Left kidney (tissue), 2 donors: Measurements from ENCODE around the gene C5. TPM values are rescaled to one million over a fixed set of nuclear protein-coding genes. Genes with fewer than 3 reads are reported as not detected.
"Not testable (repeated sequence)": the region's sequence is repeated elsewhere in the genome, so short reads cannot be mapped to it uniquely, and the experiment has no call there.

ENCODE experiments used
- DNase-seq: peaks from one replicate; pipeline ENCODE4 v3.0.0-alpha.2; 2013
- polyA plus RNA-seq: library from polyadenylated mRNA; unstranded; fragments of 120-200 nt; gene quantifications from one replicate; pipeline ENCODE4 v1.2.1, GENCODE V29; 2013; ENCODE audit not compliant: insufficient read length

The C5 gene
- polyA plus RNA-seq, 1 donor: 19.5 TPM

DNA sequence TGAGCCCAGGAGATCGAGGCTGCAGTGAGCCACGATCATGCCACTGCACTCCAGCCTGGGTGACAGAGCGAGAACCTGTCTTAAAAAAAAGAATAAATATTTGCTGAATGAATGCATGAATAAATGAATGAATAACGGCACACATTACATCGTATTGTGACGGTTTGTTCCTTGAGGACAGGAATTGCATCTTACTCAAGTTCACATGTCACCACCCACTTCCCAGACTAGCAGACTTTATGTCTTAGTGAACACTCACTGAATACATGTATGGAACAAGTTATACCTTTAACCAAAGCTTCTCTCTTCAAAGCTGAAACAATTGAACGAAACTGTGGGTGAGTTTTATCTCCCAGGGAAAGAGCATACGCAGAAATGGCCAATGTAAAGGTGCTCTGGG lies 70.3 kb downstream of the C5 start:
- DNase-seq: no peak

GRCh38 chr9:120978987-120979386 lies 71.1 kb downstream of the C5 start:
- DNase-seq: no peak

GRCh38 chr9:120977321-120977720 lies 72.8 kb downstream of the C5 start:
- DNase-seq: no peak

- no peak for DNase-seq
Measured at GRCh38 chr9:120974921-120975320, 75.2 kb downstream of the C5 start.

DNA sequence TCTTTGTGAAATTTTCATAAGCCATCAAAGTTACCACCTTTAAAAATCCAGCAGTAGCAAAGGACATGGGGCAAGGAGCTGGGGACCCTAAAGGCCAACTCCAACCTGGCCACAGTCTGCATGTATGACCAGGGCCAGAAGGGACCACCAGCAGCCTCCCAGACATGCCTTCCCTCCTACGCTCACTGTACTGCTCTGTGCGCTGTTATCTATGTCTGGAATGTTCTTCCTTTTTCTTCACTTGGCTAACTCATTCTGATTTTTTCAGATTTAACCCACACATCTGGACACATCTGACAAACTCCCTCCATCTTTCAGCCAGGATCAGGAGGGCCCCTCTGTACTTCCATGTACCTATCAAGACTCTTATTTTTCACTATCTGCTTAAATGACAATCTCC lies 75.9 kb downstream of the C5 start:
- no peak for DNase-seq

GRCh38 chr9:120971938-120972337 lies 78.1 kb downstream of the C5 start:
- DNase-seq: no peak

DNA sequence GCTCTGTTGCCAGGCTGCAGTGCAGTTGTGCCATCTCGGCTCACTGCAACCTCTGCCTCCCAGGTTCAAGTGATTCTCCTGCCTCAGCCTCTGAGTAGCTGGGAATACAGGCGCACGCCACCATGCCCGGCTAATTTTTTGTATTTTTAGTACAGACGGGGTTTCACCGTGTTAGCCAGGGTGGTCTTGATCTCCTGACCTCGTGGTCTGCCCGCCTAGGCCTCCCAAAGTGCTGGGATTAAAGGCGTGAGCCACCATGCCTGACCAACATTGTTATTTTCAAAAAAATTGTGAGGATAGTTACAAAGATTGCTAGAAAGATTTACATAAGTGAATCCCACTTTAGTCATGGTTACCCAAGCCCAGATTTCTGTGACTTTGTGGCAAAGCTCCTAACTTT lies 78.6 kb downstream of the C5 start:
- DNase-seq: not testable (repeated sequence)

DNA sequence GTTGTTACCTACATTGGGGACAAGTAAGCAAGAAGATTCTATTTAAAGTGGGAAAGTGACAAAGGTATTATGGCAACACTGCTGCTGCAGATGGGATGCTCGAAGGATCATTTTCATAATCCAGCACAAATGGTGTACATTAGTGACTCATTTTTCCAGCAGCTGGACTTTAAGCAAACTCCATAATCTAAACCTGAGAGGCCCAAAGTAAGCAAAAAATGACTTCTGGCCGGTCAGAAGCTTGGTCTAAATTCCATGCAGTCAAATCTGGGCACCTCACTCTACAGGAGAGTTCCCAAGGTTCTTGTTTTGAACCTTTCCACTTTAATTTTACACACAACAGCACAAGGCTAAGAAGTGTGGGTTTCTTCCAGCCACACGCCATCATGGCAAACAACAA lies 79.8 kb downstream of the C5 start:
- DNase-seq: no peak

DNA sequence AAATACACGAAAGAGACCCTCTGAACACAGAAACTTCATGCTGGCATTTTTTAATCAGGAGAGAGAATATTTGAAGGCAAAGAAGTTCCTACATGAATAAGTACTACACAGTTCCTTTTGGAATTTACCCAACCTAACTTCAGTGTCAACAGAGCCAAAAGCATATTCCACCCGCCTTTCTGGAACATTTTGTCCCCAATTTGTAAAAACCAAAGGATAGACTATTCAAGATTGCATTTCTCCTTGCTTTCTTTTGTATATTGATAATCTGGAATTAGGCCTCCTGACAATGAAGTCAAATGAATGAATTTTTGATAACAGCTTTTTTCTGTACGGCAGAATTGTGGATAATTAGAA lies 84.1 kb downstream of the C5 start:
- DNase-seq: no peak

DNA sequence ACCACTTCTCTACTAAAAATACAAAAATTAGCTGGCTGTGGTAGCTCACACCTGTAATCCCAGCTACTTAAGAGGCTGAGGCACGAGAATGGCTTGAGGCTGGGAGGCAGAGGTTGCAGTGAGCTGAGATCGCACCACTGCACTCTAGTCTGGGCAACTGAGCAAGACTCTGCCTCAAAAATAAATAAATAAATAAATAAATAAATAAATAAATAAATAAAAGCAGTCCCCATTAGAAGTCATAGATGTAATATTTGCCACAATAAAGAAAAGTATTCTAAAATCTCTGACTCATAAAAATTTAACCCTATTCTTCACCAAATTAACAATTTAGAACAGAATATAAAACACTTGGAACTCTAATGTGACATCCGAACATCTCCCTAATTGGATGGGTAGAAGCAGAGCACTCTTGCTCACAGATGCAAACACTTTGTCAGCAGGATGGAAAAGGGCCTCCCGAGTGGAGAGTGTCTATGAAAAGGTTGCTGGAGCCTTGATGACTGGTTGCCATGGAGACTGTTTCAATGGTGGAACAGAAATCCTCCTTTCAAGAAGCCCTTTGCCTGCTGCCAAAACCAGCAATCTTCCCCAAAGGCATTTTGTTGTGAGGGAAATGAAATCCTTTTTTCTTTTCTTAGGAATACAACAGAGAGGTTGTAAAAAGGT lies 84.6 kb downstream of the C5 start:
- DNase-seq: no peak

DNA sequence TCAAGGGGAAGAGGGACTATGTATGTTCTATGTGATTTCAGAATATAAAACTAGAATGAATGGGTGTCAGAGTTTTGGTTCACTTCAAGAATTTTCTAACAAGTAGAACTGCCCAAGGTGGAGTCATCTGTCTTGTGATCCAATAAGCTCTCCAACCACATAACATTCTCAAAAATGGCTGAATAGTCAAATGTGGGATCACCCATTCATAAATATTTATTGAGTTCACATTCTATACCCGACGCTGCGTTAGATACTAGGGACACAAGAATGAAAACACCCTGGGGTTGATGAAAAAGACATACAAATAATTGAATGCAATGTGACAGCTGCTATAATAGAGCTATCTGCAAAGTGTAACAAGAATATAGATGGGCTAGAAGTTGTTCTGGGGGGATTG lies 88.1 kb downstream of the C5 start:
- no peak for DNase-seq

GRCh38 chr9:120960001-120960400 lies 90.1 kb downstream of the C5 start:
- DNase-seq: no peak

GRCh38 chr9:120956862-120957261 lies 93.2 kb downstream of the C5 start:
- no peak for DNase-seq

GRCh38 chr9:120951960-120952618 lies 98.0 kb downstream of the C5 start:
- DNase-seq: peak; percentile 77

- DNase-seq: no peak
Measured at GRCh38 chr9:120950421-120951388, 99.4 kb downstream of the C5 start.

GRCh38 chr9:120949290-120949689 lies 100.8 kb downstream of the C5 start:
- no peak for DNase-seq

GRCh38 chr9:120948824-120949223 lies 101.3 kb downstream of the C5 start:
- DNase-seq: no peak

GRCh38 chr9:120947222-120947621 lies 102.9 kb downstream of the C5 start:
- DNase-seq: no peak

- DNase-seq: no peak
Measured at GRCh38 chr9:120946259-120946658, 103.8 kb downstream of the C5 start.

- no peak for DNase-seq
Measured at GRCh38 chr9:120944948-120945347, 105.1 kb downstream of the C5 start.

DNA sequence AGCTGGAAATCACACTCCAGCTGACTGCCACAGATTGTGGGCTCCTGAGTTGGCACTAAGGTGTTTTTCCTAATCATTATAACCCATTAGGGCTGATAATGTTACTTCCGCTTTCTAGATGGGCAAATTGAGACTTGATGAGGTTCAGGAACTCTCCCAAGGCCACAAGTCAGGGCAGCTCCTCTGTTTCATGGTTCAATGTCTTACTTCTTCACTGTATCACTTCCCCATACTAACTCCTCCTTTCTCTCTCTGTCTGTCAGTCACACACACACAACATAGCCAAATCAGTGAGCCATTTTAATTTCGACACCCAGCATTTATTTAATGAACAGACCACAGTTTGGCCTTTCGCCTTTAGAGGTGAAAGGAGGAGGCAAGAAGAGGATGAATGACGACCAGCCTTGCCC lies 105.6 kb downstream of the C5 start:
- no peak for DNase-seq

DNA sequence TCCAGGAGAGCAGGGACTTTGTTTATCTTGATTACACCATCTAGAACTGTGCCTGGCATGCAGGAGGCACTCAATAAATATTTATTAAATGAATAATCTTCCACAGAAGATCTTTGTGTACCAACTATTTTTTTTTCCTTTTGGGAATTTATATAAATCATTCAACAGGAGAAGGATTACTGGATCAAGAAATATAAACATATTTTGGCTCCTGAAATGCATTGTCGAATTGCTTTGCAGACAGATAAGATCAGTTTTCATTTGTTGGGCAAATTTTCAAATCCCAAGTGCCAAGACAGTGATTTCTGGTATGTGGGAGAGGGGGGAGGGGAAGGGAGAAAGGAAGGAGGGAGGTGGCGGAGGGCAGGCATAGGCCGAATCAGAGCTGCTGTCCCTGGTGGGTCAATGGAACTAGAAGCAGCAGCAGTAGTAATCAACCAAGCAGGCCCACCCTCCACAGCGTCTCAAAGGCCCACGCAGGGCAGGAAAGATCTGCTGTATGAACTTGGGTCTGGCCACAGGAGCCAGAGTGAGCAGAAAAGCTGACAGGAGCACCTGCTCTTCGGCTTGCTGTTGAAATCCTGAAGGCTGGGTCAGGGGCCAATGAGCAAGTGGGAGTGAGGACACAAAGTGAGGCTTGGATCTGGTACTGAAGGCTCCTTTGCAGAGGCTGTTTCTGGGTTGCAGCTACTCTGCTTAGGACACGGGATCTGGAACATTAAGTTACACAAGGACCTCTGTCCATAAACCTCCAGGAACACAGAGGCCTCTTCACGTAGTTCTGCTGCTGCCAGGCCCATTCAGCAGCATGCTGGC lies 107.7 kb downstream of the C5 start:
- DNase-seq: no peak
